ENCODE measurements around the gene HIRIP3. TPM values are rescaled to one million over a fixed set of nuclear protein-coding genes. Genes with fewer than 3 reads are reported as not detected.

Gene HIRIP3
- total and polyA plus RNA-seq, 2 of the 13 experiments (the other 11 are each of a cell fraction or from before 2014, with no cell fraction given): 12.6 to 17.2 TPM

GRCh38 chr16:29961479-29962343 lies 33.7 kb downstream of the HIRIP3 start, which contains the start of gene TMEM219 (continued):
- TF ChIP-seq TFDP2 (CRISPR knock-in tag; IDR thresholded peaks at IDR 0.05) (peak; percentile 79), ATRX (CRISPR knock-in tag; IDR thresholded peaks at IDR 0.05; ENCODE audit: borderline replicate concordance) (no peak), DNMT3B (CRISPR knock-in tag; conservative IDR thresholded peaks at IDR 0.05) (peak; percentile 53; the same call in 1 of the 2 replicates), NFYB (CRISPR knock-in tag; IDR thresholded peaks at IDR 0.05) (no peak), ZNF432 (CRISPR knock-in tag; IDR thresholded peaks at IDR 0.05; ENCODE audit: borderline replicate concordance) (peak; percentile 78; the same call in 1 of the 2 replicates), PAWR (CRISPR knock-in tag; IDR thresholded peaks at IDR 0.05; ENCODE audit: borderline replicate concordance) (0 out of 2 replicates have a peak, but pooled peaks have one; percentile 37), RBAK (CRISPR knock-in tag; IDR thresholded peaks at IDR 0.05) (no peak; the same call in 1 of the 2 replicates), ZNF512 (CRISPR knock-in tag; IDR thresholded peaks at IDR 0.05) (peak; percentile 21; the same call in 1 of the 2 replicates), FOXP1 (IDR thresholded peaks at IDR 0.05) (no peak), FOXP1 (CRISPR knock-in tag; IDR thresholded peaks at IDR 0.05) (no peak), HDAC2 (CRISPR knock-in tag; IDR thresholded peaks at IDR 0.05) (peak; percentile 64), GLMP (CRISPR knock-in tag; IDR thresholded peaks at IDR 0.05; ENCODE audit: borderline replicate concordance) (no peak), ZNF296 (CRISPR knock-in tag; conservative IDR thresholded peaks at IDR 0.05) (peak; percentile 59; the same call in 1 of the 2 replicates), ZNF335 (CRISPR knock-in tag; IDR thresholded peaks at IDR 0.05) (peak; percentile 74; the same call in 1 of the 2 replicates), ZNF713 (CRISPR knock-in tag; IDR thresholded peaks at IDR 0.05) (no peak; the same call in 1 of the 2 replicates), HNF4G (IDR thresholded peaks at IDR 0.05; ENCODE audit: borderline replicate concordance, low read depth, low read length) (peak; percentile 44; the same call in 1 of the 2 replicates), HNF4G (CRISPR knock-in tag; IDR thresholded peaks at IDR 0.05; ENCODE audit: borderline replicate concordance, low read depth) (no peak; the same call in 1 of the 2 replicates), KLF9 (CRISPR knock-in tag; IDR thresholded peaks at IDR 0.05; ENCODE audit: low read depth) (no peak; the same call in 1 of the 2 replicates), ZBTB8A (CRISPR knock-in tag; IDR thresholded peaks at IDR 0.05; ENCODE audit: borderline replicate concordance, low read depth) (no peak; the same call in 1 of the 2 replicates), SMYD3 (CRISPR knock-in tag; IDR thresholded peaks at IDR 0.05) (peak; percentile 66; the same call in 1 of the 2 replicates), POLR2AphosphoS2 (IDR thresholded peaks at IDR 0.05; ENCODE audit: low read depth, low read length) (no peak), ZNF276 (CRISPR knock-in tag; IDR thresholded peaks at IDR 0.05; ENCODE audit: low read depth) (no peak), E2F5 (CRISPR knock-in tag; conservative IDR thresholded peaks at IDR 0.05) (peak; percentile 20; the same call in 1 of the 2 replicates)

Data from HepG2 (cell line).